KMS-11 (cell line): ENCODE measurements around the gene AGAP1.

Source experiments
- H2AFZ ChIP-seq: fragments of 200-600 bp; sonication (generic); 2 replicates; pipeline ENCODE4 v1.6.1; 2016; ENCODE audit warnings: antibody characterized with exemption, mixed run types, low read depth
- H3K27ac ChIP-seq: fragments of 200-600 bp; sonication (generic); 2 replicates; pipeline ENCODE4 v1.6.1; 2016; ENCODE audit warnings: mild to moderate bottlenecking, mixed run types
- H3K27me3 ChIP-seq: fragments of 200-600 bp; sonication (generic); 2 replicates; pipeline ENCODE4 v1.6.1; 2017; ENCODE audit warnings: mild to moderate bottlenecking, low read depth, mixed run types, moderate library complexity; ENCODE audit not compliant: insufficient read depth
- H3K36me3 ChIP-seq: fragments of 200-600 bp; sonication (generic); 2 replicates; pipeline ENCODE4 v1.6.1; 2017; ENCODE audit warnings: mild to moderate bottlenecking, mixed run types; ENCODE audit not compliant: insufficient read depth
- H3K4me1 ChIP-seq: fragments of 200-600 bp; sonication (generic); 2 replicates; pipeline ENCODE4 v1.6.1; 2016; ENCODE audit warnings: mild to moderate bottlenecking, low read depth, mixed run types; ENCODE audit not compliant: poor library complexity, severe bottlenecking
- H3K4me2 ChIP-seq: fragments of 200-600 bp; sonication (generic); 2 replicates; pipeline ENCODE4 v1.7.0; 2016; ENCODE audit warnings: mild to moderate bottlenecking, mixed run types
- H3K4me3 ChIP-seq: fragments of 200-600 bp; sonication (generic); IDR thresholded peaks from 2 replicates; pipeline ENCODE4 v1.6.1; 2017; ENCODE audit warnings: low read depth, low read length, mixed read lengths; ENCODE audit not compliant: insufficient read depth
- H3K79me2 ChIP-seq: fragments of 200-600 bp; sonication (generic); 2 replicates; pipeline ENCODE4 v1.6.1; 2016; ENCODE audit warnings: low read depth, mixed run types; ENCODE audit not compliant: insufficient read depth
- H3K9ac ChIP-seq: fragments of 200-600 bp; sonication (generic); 2 replicates; pipeline ENCODE4 v1.6.1; 2016; ENCODE audit warnings: mild to moderate bottlenecking, mixed run types
- H4K20me1 ChIP-seq: fragments of 200-600 bp; sonication (generic); 2 replicates; pipeline ENCODE4 v1.6.1; 2016; ENCODE audit warnings: mild to moderate bottlenecking, mixed run types; ENCODE audit not compliant: insufficient read depth
- CTCF ChIP-seq: fragments of 200-600 bp; sonication (generic); conservative IDR thresholded peaks from 2 replicates; pipeline ENCODE4 v1.6.1; 2017; ENCODE audit warnings: low read depth, mild to moderate bottlenecking, antibody characterized with exemption, low read length, moderate library complexity, mixed read lengths

AGAP1 gene

GRCh38 chr2:235627682-235628081 is 133.8 kb downstream of the AGAP1 start:
- H2AFZ ChIP-seq: no peak overlapping the region
- no peaks in the 10 kb centered on the region for H3K4me1 ChIP-seq
- no peaks in the 10 kb centered on the region for H3K36me3 ChIP-seq
- H3K79me2 ChIP-seq: peaks cover 79% of the 10 kb centered on the region; the same call in 1 of the 2 replicates
- H3K4me3 ChIP-seq: no peak overlapping the region
- TF ChIP-seq CTCF: no peak
- H3K27me3 ChIP-seq: no peaks in the 10 kb centered on the region
- no peaks in the 10 kb centered on the region for H4K20me1 ChIP-seq
- no peak overlapping the region for H3K9ac ChIP-seq
- no peak overlapping the region for H3K4me2 ChIP-seq
- H3K27ac ChIP-seq: no peak overlapping the region

GRCh38 chr2:235630718-235631296 is 137.0 kb downstream of the AGAP1 start:
- peaks cover 72% of the 10 kb centered on the region; the same call in 1 of the 2 replicates for H3K79me2 ChIP-seq
- no peak for TF ChIP-seq CTCF
- H4K20me1 ChIP-seq: no peaks in the 10 kb centered on the region
- H3K4me2 ChIP-seq: no peak overlapping the region
- no peak overlapping the region for H3K9ac ChIP-seq
- H3K36me3 ChIP-seq: no peaks in the 10 kb centered on the region
- H2AFZ ChIP-seq: no peak overlapping the region
- H3K27me3 ChIP-seq: no peaks in the 10 kb centered on the region
- no peak overlapping the region for H3K4me3 ChIP-seq
- H3K4me1 ChIP-seq: no peaks in the 10 kb centered on the region
- no peak overlapping the region for H3K27ac ChIP-seq

GRCh38 chr2:235634435-235635158 is 140.8 kb downstream of the AGAP1 start:
- Histone ChIP-seq H3K4me1 (no peaks in the 10 kb centered on the region), H3K27ac (no peak overlapping the region), H3K79me2 (peaks cover 51% of the 10 kb centered on the region; the same call in 1 of the 2 replicates), H3K9ac (no peak overlapping the region), H3K36me3 (no peaks in the 10 kb centered on the region), H3K27me3 (no peaks in the 10 kb centered on the region), H3K4me2 (no peak overlapping the region), H2AFZ (no peak overlapping the region), H4K20me1 (no peaks in the 10 kb centered on the region), H3K4me3 (no peak overlapping the region)
- TF ChIP-seq CTCF: no peak

GRCh38 chr2:235636546-235636945 is 142.7 kb downstream of the AGAP1 start:
- Histone ChIP-seq H3K4me1 (no peaks in the 10 kb centered on the region), H3K4me2 (no peak overlapping the region), H3K9ac (no peak overlapping the region), H2AFZ (no peak overlapping the region), H3K27me3 (no peaks in the 10 kb centered on the region), H3K4me3 (no peak overlapping the region), H3K79me2 (peaks cover 32% of the 10 kb centered on the region; the same call in 1 of the 2 replicates), H3K36me3 (no peaks in the 10 kb centered on the region), H3K27ac (no peak overlapping the region), H4K20me1 (no peaks in the 10 kb centered on the region)
- no peak for TF ChIP-seq CTCF
